ENCODE measurements around the gene CEACAM18.

The CEACAM18 gene

DNA sequence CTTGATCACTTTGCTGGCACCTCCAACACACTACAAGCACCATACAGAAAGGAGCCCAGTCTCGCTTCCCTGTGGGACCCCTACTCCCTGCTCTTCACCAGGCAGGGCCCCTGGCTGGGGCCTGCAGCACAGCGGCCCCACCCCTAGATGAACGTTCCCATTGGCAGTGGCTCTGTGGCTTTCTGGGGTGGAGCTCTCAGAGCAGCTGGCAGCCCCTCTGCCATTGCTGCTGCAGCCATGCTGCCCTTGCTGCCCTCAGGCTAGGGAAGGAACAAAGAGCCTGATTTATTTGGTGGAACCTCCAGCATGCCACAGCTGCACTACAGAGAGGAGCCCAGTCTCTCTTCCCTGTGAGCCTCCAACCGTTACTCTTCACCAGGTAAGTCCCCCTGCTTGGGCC lies 47.3 kb downstream of the CEACAM18 start:
- Histone ChIP-seq H3K4me2 (ENCODE audit: low read depth, low read length, poor library complexity, severe bottlenecking) (no peak overlapping the region), H4K20me1 (ENCODE audit: insufficient read depth, low read length, poor library complexity, severe bottlenecking) (no peaks in the 10 kb centered on the region), H3K4me3 (ENCODE audit: low read length, poor library complexity, severe bottlenecking) (no peak overlapping the region), H3K36me3 (ENCODE audit: insufficient read depth, low read length) (no peaks in the 10 kb centered on the region), H2AFZ (ENCODE audit: low read length) (no peak overlapping the region), H3K4me1 (ENCODE audit: insufficient read depth, low read length, poor library complexity, severe bottlenecking) (peaks cover 3% of the 10 kb centered on the region), H3K79me2 (ENCODE audit: insufficient read depth, low read length) (no peaks in the 10 kb centered on the region), H3F3A (ENCODE audit: low read depth) (no peaks in the 10 kb centered on the region), H3K9me3 (ENCODE audit: insufficient read depth, low read depth, low read length) (no peaks in the 10 kb centered on the region), H3K9me2 (replicated peaks; ENCODE audit: low read depth, low read length) (no peaks in the 10 kb centered on the region), H3K27me3 (ENCODE audit: insufficient read depth, low read length, poor library complexity, severe bottlenecking) (no peaks in the 10 kb centered on the region), H3K9ac (ENCODE audit: low read depth, low read length, poor library complexity, severe bottlenecking) (no peak overlapping the region)
- TF ChIP-seq EZH2phosphoT487 (IDR thresholded peaks at IDR 0.05; ENCODE audit: borderline replicate concordance) = no peak
- TF ChIP-seq, protein P1, sequence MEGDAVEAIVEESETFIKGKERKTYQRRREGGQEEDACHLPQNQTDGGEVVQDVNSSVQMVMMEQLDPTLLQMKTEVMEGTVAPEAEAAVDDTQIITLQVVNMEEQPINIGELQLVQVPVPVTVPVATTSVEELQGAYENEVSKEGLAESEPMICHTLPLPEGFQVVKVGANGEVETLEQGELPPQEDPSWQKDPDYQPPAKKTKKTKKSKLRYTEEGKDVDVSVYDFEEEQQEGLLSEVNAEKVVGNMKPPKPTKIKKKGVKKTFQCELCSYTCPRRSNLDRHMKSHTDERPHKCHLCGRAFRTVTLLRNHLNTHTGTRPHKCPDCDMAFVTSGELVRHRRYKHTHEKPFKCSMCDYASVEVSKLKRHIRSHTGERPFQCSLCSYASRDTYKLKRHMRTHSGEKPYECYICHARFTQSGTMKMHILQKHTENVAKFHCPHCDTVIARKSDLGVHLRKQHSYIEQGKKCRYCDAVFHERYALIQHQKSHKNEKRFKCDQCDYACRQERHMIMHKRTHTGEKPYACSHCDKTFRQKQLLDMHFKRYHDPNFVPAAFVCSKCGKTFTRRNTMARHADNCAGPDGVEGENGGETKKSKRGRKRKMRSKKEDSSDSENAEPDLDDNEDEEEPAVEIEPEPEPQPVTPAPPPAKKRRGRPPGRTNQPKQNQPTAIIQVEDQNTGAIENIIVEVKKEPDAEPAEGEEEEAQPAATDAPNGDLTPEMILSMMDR (conservative IDR thresholded peaks at IDR 0.05; ENCODE audit: low read length) = no peak

DNA sequence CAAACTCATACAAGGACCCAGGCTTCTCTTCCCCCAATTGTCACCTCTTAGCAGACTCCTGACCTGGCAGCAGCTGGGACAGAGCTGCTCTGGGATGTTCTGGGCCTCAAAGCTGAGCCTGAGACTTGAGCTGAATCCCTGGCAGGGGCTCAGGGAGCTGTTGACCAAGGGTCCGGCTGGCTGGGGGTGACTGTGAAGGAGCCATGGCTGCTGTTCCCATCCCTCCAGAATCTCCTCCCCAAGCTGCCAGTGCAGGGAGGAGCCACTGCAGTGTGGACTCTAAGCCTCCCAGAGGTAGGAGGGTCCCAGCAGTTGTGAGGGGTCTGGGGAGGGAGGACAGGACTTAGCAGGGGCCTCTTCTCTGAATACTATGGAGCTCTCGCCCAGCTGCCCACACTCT lies 51.0 kb downstream of the CEACAM18 start:
- TF ChIP-seq EZH2phosphoT487 (IDR thresholded peaks at IDR 0.05; ENCODE audit: borderline replicate concordance) = no peak
- TF ChIP-seq, protein P1 (conservative IDR thresholded peaks at IDR 0.05; ENCODE audit: low read length) = no peak
- no peak overlapping the region for H3K4me3 ChIP-seq (ENCODE audit: low read length, poor library complexity, severe bottlenecking)
- no peaks in the 10 kb centered on the region for H3K36me3 ChIP-seq (ENCODE audit: insufficient read depth, low read length)
- H3K4me2 ChIP-seq (ENCODE audit: low read depth, low read length, poor library complexity, severe bottlenecking) = no peak overlapping the region
- peaks cover 13% of the 10 kb centered on the region for H3K4me1 ChIP-seq (ENCODE audit: insufficient read depth, low read length, poor library complexity, severe bottlenecking)
- H2AFZ ChIP-seq (ENCODE audit: low read length) = no peak overlapping the region
- H3K27me3 ChIP-seq (ENCODE audit: insufficient read depth, low read length, poor library complexity, severe bottlenecking) = no peaks in the 10 kb centered on the region
- no peaks in the 10 kb centered on the region for H3K79me2 ChIP-seq (ENCODE audit: insufficient read depth, low read length)
- H3K9me2 ChIP-seq (replicated peaks; ENCODE audit: low read depth, low read length) = no peaks in the 10 kb centered on the region
- no peaks in the 10 kb centered on the region for H3F3A ChIP-seq (ENCODE audit: low read depth)
- H4K20me1 ChIP-seq (ENCODE audit: insufficient read depth, low read length, poor library complexity, severe bottlenecking) = no peaks in the 10 kb centered on the region
- H3K9me3 ChIP-seq (ENCODE audit: insufficient read depth, low read depth, low read length) = no peaks in the 10 kb centered on the region
- H3K9ac ChIP-seq (ENCODE audit: low read depth, low read length, poor library complexity, severe bottlenecking) = no peak overlapping the region

DNA sequence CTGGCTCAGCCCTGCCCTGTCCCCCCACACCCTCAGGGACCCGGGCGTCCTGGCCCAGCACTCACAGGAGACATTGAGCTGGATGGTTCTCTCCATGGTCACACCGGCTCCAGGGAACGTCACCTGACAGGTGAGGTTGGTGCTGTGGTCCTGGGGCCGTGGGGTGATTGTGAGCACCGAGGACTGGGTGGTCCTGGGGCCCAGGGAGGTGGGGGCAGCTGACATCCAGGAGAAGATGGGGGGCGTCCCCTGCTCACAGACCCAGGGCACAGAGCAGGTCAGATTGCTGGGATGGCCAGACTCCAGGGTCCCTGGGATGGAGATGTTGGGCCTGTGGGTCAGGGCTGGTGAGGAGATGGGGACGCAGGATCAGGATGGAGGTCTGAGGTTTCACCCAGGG lies 52.3 kb downstream of the CEACAM18 start:
- H3K27me3 ChIP-seq (ENCODE audit: insufficient read depth, low read length, poor library complexity, severe bottlenecking) = no peaks in the 10 kb centered on the region
- TF ChIP-seq, protein P1 (conservative IDR thresholded peaks at IDR 0.05; ENCODE audit: low read length) = no peak
- TF ChIP-seq EZH2phosphoT487 (IDR thresholded peaks at IDR 0.05; ENCODE audit: borderline replicate concordance) = no peak

More for the DNA sequence above, 52.3 kb downstream of the CEACAM18 start:
- Histone ChIP-seq H2AFZ (ENCODE audit: low read length) (no peak overlapping the region), H3K4me1 (ENCODE audit: insufficient read depth, low read length, poor library complexity, severe bottlenecking) (peaks cover 13% of the 10 kb centered on the region), H3K9me3 (ENCODE audit: insufficient read depth, low read depth, low read length) (no peaks in the 10 kb centered on the region), H3K36me3 (ENCODE audit: insufficient read depth, low read length) (no peaks in the 10 kb centered on the region), H3K4me2 (ENCODE audit: low read depth, low read length, poor library complexity, severe bottlenecking) (no peak overlapping the region), H3K9me2 (replicated peaks; ENCODE audit: low read depth, low read length) (no peaks in the 10 kb centered on the region), H3K4me3 (ENCODE audit: low read length, poor library complexity, severe bottlenecking) (no peak overlapping the region), H3K79me2 (ENCODE audit: insufficient read depth, low read length) (no peaks in the 10 kb centered on the region), H3F3A (ENCODE audit: low read depth) (no peaks in the 10 kb centered on the region), H4K20me1 (ENCODE audit: insufficient read depth, low read length, poor library complexity, severe bottlenecking) (no peaks in the 10 kb centered on the region), H3K9ac (ENCODE audit: low read depth, low read length, poor library complexity, severe bottlenecking) (no peak overlapping the region)

Data from Loucy (cell line).